GM18502 (cell line): ENCODE data around the gene GIMAP4.
"Not testable (repeated sequence)": the region's sequence is repeated elsewhere in the genome, so short reads cannot be mapped to it uniquely, and the experiment has no call there.

ENCODE experiments used
- ATAC-seq: cut with Tn5 transposase; IDR thresholded peaks from one replicate; pipeline ENCODE4 v1.9.1; 2021; ENCODE audit warnings: mild to moderate bottlenecking; ENCODE audit not compliant: unreplicated experiment, poor library complexity

The GIMAP4 gene

GRCh38 chr7:150567169-150567568 lies at the start of gene GIMAP4:
Gene GIMAP4, plus strand, starts transcription at chr7:150567390. Its CDS starts 2,512 bp downstream, at chr7:150569902.
- no peak for ATAC-seq

- ATAC-seq, result no peak
Observed at GRCh38 chr7:150519310-150519709, 47.9 kb upstream of the GIMAP4 start.

GRCh38 chr7:150520145-150520544 lies 47.0 kb upstream of the GIMAP4 start:
- no peak for ATAC-seq

- not testable (repeated sequence) for ATAC-seq
Observed at GRCh38 chr7:150522931-150523330, 44.3 kb upstream of the GIMAP4 start.

GRCh38 chr7:150524018-150524417 lies 43.2 kb upstream of the GIMAP4 start:
- no peak for ATAC-seq

- no peak for ATAC-seq
Observed at GRCh38 chr7:150531704-150532103, 35.5 kb upstream of the GIMAP4 start.

GRCh38 chr7:150538259-150538658 lies 28.9 kb upstream of the GIMAP4 start:
- no peak for ATAC-seq

GRCh38 chr7:150553163-150553562 lies 14.0 kb upstream of the GIMAP4 start:
- ATAC-seq, result no peak

GRCh38 chr7:150556521-150557138 lies 10.6 kb upstream of the GIMAP4 start:
- no peak for ATAC-seq

GRCh38 chr7:150560486-150560885 lies 6.7 kb upstream of the GIMAP4 start:
- ATAC-seq, result no peak

GRCh38 chr7:150562919-150563318 lies 4.3 kb upstream of the GIMAP4 start:
- ATAC-seq, result no peak

GRCh38 chr7:150564006-150564405 lies 3.2 kb upstream of the GIMAP4 start:
- no peak for ATAC-seq

GRCh38 chr7:150564566-150564965 lies 2.6 kb upstream of the GIMAP4 start:
- no peak for ATAC-seq

GRCh38 chr7:150565239-150565638 lies 2.0 kb upstream of the GIMAP4 start:
- ATAC-seq, result no peak

GRCh38 chr7:150566123-150566522 lies 1.1 kb upstream of the GIMAP4 start:
- no peak for ATAC-seq

GRCh38 chr7:150566572-150566971 lies 618 bp upstream of the GIMAP4 start:
- ATAC-seq, result no peak

- no peak for ATAC-seq
Observed at GRCh38 chr7:150567871-150568301, 696 bp downstream of the GIMAP4 start.

GRCh38 chr7:150568714-150569113 lies 1.5 kb downstream of the GIMAP4 start:
- ATAC-seq, result no peak

GRCh38 chr7:150569245-150569955 lies 2.2 kb downstream of the GIMAP4 start:
- no peak for ATAC-seq

GRCh38 chr7:150570556-150571465 lies 3.6 kb downstream of the GIMAP4 start:
- ATAC-seq, result no peak

- ATAC-seq, result no peak
Observed at GRCh38 chr7:150572496-150572895, 5.3 kb downstream of the GIMAP4 start.
